ENCODE data around the gene RAX. TPM values are rescaled to one million over a fixed set of nuclear protein-coding genes. Genes with fewer than 3 reads are reported as not detected.

The RAX gene
- total RNA-seq (ENCODE audit: low replicate concordance), result not detected in 2 replicates

DNA sequence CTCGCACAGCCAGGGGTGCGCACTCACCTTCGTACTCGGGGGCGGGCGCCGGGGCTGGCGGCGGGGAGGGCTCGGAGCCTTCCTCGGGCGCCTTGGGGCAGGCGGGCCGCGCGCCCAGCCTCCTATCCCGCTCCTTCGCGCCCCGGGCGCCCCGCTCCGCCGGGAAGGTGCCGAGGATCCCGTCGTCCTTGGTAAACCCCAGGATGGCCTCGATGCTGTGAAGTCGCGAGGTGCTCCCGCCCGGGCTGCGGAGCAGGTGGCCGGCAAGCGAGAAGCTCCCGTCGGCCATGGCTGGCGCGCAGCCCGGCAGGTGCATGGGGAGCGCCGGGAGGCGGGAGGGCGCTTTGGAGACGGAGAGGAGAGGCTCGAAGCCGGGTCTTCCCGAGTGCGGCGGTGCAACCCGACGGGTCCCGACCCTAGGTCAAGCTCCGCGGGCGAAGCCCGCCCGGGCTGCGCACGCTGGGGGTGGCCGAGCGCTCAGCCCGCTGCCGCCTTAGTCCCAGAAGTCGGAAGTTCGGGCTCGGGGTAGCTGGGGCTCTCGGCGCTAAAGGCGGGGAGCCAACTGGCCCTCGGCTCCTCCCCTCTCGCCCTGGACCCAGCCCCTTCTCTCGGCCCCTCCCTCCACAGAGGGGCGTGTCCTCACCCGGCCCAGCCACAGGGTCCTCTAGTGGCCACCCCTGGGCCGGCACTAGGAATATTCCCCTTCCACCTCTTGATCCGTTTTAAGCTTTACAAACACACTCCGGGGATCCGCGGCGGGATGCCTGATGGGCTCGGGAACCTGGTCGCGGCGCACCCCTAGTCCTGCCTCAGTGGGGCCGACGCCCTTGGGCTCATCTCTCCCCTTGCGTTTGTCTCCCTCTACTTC is at the start of gene RAX:
Gene RAX (minus strand): TSS at position 564 of the 868 bp plus-strand sequence. CDS start 248 bp downstream, at position 316.

DNA sequence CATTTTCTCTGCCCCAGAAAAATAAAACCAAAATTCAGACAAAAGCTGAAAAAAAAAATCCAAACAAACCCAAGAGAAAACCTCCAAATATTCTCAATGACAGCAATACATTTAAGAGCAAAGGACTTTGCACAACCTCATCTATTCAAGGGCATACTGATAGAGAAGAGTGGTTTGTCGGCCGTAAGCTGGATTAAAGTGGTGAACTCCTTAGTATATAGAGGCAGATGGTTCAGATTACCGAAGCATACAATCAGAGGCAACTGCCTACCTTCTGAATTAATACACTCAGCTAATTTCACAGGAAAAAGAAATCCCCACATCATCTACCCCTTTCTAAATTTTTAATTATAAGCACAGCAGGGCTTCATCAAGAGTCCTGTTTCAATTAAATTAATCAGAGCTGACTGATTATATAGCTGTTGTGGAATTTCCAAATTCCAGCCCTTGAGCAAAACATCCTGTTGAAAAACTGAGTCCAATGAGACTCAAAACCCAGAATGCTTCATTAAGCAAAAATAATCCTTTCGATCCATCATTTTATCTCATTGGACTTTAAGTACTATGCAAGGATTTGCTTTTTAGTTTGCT is 45.3 kb upstream of the RAX start, which contains the start of gene CPLX4:
Gene CPLX4 (minus strand): TSS at position 190 of the 591 bp plus-strand sequence. CDS start 187 bp downstream, at position 3.

DNA sequence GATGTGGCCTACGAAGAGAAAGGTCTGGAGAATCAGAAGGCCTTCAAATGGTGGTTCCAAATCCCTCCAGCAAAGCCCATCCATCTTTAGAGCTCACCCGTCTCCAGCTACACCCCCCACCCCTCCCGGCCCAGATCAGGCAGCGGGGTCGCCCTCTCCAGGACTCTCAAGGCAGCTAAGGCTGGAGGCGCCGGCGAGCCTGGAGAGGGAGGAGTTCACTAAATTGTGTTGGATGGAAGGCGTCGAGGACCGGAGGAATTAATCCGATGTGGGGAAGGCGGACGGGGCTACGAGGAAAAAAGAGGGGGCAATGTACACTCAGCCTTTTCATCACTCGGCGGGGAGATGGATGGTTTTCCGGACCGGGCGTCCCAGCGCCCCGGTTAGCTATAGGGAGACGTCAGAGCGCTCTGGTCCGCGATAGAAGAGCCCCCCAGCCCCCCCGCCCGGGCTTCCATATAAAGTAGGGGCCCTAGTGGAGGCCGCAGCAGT is 53.5 kb downstream of the RAX start, which contains the start of gene GRP:
Gene GRP (plus strand): TSS at position 487 of the 492 bp plus-strand sequence. CDS start 108 bp downstream, outside the sequence.

Other genes with a start within 250 kb of the RAX start
- 7.8 and 8.7 TPM in 2 replicates for gene SEC11C, start 133.6 kb downstream of the RAX start, total RNA-seq (ENCODE audit: low replicate concordance)
- gene GRP, start 53.3 kb downstream of the RAX start, total RNA-seq (ENCODE audit: low replicate concordance), result not detected in 2 replicates
- gene CPLX4, start 45.2 kb upstream of the RAX start, total RNA-seq (ENCODE audit: low replicate concordance), result not detected in 2 replicates
- 119 and 174 TPM in 2 replicates for gene LMAN1, start 85.8 kb upstream of the RAX start, total RNA-seq (ENCODE audit: low replicate concordance)